Vagina (tissue), 2 donors: ENCODE measurements around the gene CD180. TPM values are rescaled to one million over a fixed set of nuclear protein-coding genes. Genes with fewer than 3 reads are reported as not detected.

Experiments
- DNase-seq, 2 donors: peaks; one replicate each; pipeline ENCODE4 v3.0.0-alpha.2; 2017; ENCODE audit errors: extremely low spot score in 2 of 2
- H3K27ac ChIP-seq: fragments of 200-600 bp; sonication (generic); one replicate; pipeline ENCODE4 v1.5.1; 2019
- H3K27me3 ChIP-seq: fragments of 200-600 bp; sonication (generic); one replicate; pipeline ENCODE4 v1.5.1; 2019
- H3K36me3 ChIP-seq, 2 donors: fragments of 200-600 bp; sonication (generic); one replicate each; pipeline ENCODE4 v1.5.1; 2017 to 2019
- H3K4me1 ChIP-seq: fragments of 200-600 bp; sonication (generic); one replicate; pipeline ENCODE4 v1.5.1; 2019
- H3K4me3 ChIP-seq, 2 donors: fragments of 200-600 bp; sonication (generic); 1 replicate in 1 of 2; 2 replicates in 1 of 2; pipeline ENCODE4 v1.5.1; 2016 to 2019
- H3K9me3 ChIP-seq: fragments of 200-600 bp; sonication (generic); one replicate; pipeline ENCODE4 v1.5.1; 2019
- POLR2A ChIP-seq, 2 donors: fragments of 450-650 bp; IDR thresholded peaks; one replicate each; pipeline ENCODE4 v1.6.1; 2017; ENCODE audit warnings: antibody characterized with exemption in 2 of 2, mild to moderate bottlenecking in 2 of 2, moderate library complexity in 2 of 2
- POLR2AphosphoS5 ChIP-seq, 2 donors: sonication (generic); formaldehyde crosslinking; IDR thresholded peaks; one replicate each; pipeline ENCODE4 v1.9.0; 2017; ENCODE audit warnings: antibody characterized with exemption in 2 of 2, mild to moderate bottlenecking in 2 of 2, low read depth in 1 of 2; ENCODE audit not compliant: insufficient read depth in 1 of 2
- intact Hi-C: fragments of 100-400 bp; cut with DNase I; formaldehyde crosslinking; loops from one replicate; pipeline ENCODE4 v1.15.1; 2023
- total RNA-seq: library from RNA; depleted of rRNA; stranded (reverse); fragments of >200 nt; gene quantifications from one replicate; pipeline ENCODE4 v1.2.3, GENCODE V29; 2016
- TF ChIP-seq, protein P1 (sequence below), 3 experiments: fragments of 450-650 bp in 2 of 3; fragments of 200-600 bp in 1 of 3; sonication (generic) in 1 of 3; IDR thresholded peaks; one replicate each; pipeline ENCODE4 v1.5.1; 2017 to 2019; ENCODE audit warnings: antibody characterized with exemption in 3 of 3, mild to moderate bottlenecking in 2 of 3, moderate library complexity in 2 of 3

Gene CD180
- total RNA-seq, 1 donor from 2014 or later, result 2.0 TPM

DNA sequence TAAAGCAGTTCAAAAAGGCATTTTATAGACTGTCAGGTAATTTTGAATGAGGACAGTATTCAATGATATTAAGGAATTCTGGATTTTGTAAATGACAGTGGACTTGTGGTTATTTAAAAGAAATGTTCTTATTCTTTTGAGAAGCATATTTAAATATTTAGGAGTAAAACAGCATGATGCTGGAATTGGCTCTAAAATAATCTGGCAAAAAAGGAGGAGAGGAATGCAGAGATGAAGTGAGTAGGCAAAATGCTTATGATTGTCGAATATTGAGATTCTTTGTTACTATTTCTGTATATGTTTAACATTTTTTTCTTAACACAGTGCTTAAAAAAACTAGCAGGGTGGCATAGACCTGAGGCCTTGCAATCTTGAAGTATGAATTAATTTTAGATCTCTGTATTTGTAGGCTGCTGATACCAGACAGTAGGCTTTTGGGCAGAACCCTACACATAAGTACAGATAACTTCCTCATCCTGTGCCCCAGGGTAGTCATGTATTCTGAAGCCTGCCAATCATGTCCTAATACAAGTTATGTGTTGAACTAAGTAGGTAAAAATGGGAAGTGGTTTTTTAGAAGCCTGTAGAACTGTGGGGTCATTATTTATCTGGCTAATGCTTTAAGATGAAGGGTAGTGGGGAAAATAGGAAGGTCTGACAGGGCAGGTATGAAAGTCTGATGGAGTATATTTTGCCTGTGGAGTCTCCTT, 9.4 kb downstream of the CD180 start:
- TF ChIP-seq, protein P1, sequence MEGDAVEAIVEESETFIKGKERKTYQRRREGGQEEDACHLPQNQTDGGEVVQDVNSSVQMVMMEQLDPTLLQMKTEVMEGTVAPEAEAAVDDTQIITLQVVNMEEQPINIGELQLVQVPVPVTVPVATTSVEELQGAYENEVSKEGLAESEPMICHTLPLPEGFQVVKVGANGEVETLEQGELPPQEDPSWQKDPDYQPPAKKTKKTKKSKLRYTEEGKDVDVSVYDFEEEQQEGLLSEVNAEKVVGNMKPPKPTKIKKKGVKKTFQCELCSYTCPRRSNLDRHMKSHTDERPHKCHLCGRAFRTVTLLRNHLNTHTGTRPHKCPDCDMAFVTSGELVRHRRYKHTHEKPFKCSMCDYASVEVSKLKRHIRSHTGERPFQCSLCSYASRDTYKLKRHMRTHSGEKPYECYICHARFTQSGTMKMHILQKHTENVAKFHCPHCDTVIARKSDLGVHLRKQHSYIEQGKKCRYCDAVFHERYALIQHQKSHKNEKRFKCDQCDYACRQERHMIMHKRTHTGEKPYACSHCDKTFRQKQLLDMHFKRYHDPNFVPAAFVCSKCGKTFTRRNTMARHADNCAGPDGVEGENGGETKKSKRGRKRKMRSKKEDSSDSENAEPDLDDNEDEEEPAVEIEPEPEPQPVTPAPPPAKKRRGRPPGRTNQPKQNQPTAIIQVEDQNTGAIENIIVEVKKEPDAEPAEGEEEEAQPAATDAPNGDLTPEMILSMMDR (IDR thresholded peaks at IDR 0.05), result no peak
- TF ChIP-seq POLR2A (IDR thresholded peaks at IDR 0.05) (no peak), POLR2AphosphoS5 (IDR thresholded peaks at IDR 0.05; ENCODE audit: insufficient read depth in 1 of 2, low read depth in 1 of 2) (no peak)
- Histone ChIP-seq H3K9me3 (no peaks in the 10 kb centered on the region), H3K4me3 (no peak overlapping the region), H3K27ac (no peak overlapping the region), H3K4me1 (peaks cover 11% of the 10 kb centered on the region), H3K27me3 (no peaks in the 10 kb centered on the region), H3K36me3 (no peaks in the 10 kb centered on the region)
- no peak for DNase-seq
- intact Hi-C loops, result no loop called here

DNA sequence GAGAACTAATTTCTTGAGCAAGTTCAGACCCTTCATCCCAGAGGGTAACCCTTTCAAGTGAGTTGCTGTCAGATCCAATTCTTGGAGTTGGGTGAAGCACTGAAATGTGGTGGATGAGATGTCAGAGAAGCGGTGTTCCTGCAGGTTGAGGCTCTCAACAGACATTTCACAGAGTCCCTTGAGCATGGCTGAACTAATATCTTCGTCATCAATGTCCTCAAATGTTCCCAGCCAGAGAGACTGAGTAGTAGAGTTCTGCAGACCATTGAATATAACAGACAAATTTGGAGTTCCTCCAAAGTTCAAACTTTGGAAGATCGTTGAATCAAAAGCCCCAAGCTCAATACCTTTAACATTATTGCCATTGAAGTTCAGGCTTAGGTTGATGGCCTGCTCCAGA, 12.7 kb downstream of the CD180 start:
- Histone ChIP-seq H3K9me3 (no peaks in the 10 kb centered on the region), H3K27ac (no peak overlapping the region), H3K36me3 (no peaks in the 10 kb centered on the region), H3K27me3 (no peaks in the 10 kb centered on the region), H3K4me1 (peaks cover 15% of the 10 kb centered on the region), H3K4me3 (no peak overlapping the region)
- intact Hi-C loops, result no loop called here
- DNase-seq, result no peak
- no peak for TF ChIP-seq POLR2A (IDR thresholded peaks at IDR 0.05)
- TF ChIP-seq, protein P1 (IDR thresholded peaks at IDR 0.05), result no peak
- no peak for TF ChIP-seq POLR2AphosphoS5 (IDR thresholded peaks at IDR 0.05; ENCODE audit: insufficient read depth in 1 of 2, low read depth in 1 of 2)

DNA sequence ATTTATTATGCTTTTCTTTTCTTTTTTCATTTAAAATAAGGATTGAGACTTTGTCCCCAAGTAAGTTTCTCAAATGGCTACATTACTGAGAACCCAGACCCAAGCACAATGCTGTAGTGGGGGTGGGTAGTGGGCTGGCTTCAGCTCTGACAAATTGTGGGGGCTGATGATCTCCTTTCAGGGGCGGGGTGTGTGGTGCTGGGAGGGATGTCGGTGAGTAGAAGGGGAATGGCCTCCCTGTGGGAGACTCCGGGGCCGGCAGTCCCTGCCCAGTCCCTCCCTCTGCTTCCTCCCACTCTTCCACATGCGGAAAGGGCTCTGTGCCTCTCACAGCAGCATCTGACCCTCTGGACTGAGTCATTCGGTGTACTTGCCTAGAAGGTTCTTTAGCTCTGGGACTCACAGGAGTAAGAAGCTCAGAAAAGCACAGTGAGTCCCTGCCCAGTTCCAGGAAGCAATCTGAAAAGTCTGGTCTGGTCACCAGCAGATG, 14.3 kb downstream of the CD180 start:
- TF ChIP-seq, protein P1 (IDR thresholded peaks at IDR 0.05), result no peak
- TF ChIP-seq POLR2A (IDR thresholded peaks at IDR 0.05) (no peak), POLR2AphosphoS5 (IDR thresholded peaks at IDR 0.05; ENCODE audit: insufficient read depth in 1 of 2, low read depth in 1 of 2) (peak in 1 of 2 donors; percentile 72)
- peak in 1 of 2 donors; percentile 95 for DNase-seq
- intact Hi-C loops, result no loop called here
- H3K4me3 ChIP-seq, result no peak overlapping the region
- H3K9me3 ChIP-seq, result no peaks in the 10 kb centered on the region
- H3K27me3 ChIP-seq, result no peaks in the 10 kb centered on the region
- H3K4me1 ChIP-seq, result peaks cover 15% of the 10 kb centered on the region
- no peaks in the 10 kb centered on the region for H3K36me3 ChIP-seq
- H3K27ac ChIP-seq, result peak overlapping the region; percentile 71

DNA sequence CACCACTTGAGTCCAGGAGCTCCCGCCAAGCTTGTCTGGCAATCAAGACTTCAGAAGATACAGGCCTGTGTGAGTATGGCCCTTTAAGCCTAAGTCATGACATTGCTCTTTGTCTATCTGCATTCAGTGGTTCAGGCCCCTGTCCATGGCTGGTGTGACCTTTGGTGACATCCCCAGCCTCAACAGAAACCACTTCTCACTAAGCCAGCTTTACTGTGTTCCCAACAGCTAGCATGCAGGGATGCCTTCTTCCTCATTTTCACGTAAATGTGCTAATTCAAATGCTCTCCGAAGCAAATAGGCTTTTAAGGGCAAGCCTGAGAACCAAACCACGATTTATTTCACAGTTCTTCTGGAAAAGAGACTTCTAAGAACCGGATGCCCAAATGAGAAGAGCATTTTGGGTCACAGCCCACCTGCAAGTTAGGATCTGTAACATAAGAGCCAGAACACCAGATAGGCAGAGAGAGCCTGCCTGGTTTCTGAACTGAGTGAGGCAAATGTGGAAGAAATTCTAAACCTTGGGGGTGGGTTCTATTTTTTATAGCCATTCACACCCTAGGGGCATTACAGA, 14.9 kb downstream of the CD180 start:
- Histone ChIP-seq H3K36me3 (no peaks in the 10 kb centered on the region), H3K4me3 (no peak overlapping the region), H3K9me3 (no peaks in the 10 kb centered on the region), H3K27ac (peak overlapping the region; percentile 71), H3K27me3 (no peaks in the 10 kb centered on the region), H3K4me1 (peaks cover 15% of the 10 kb centered on the region)
- intact Hi-C loops, result no loop called here
- TF ChIP-seq, protein P1 (IDR thresholded peaks at IDR 0.05), result no peak
- TF ChIP-seq POLR2A (IDR thresholded peaks at IDR 0.05) (no peak), POLR2AphosphoS5 (IDR thresholded peaks at IDR 0.05; ENCODE audit: insufficient read depth in 1 of 2, low read depth in 1 of 2) (no peak)
- no peak for DNase-seq
